K562 (cell line): ENCODE measurements around the gene MYOM1. TPM values are rescaled to one million over a fixed set of nuclear protein-coding genes. Genes with fewer than 3 reads are reported as not detected.
A peak's percentile ranks its signal among the peaks of the same experiment; 100 is the strongest.

Source experiments
- CBFA2T3 ChIP-seq: fragments of 450-650 bp; IDR thresholded peaks from 2 replicates; pipeline ENCODE4 v1.6.1; 2017
- CEBPB ChIP-seq: fragments of 450-650 bp; IDR thresholded peaks from 2 replicates; pipeline ENCODE4 v1.6.1; 2016; ENCODE audit warnings: missing genetic modification characterization, missing compliant biosample characterization
- CEBPG ChIP-seq, 3 experiments: fragments of 200-800 bp in 1 of 3; sonication (Bioruptor generic) in 1 of 3; sonication (generic) in 1 of 3; formaldehyde crosslinking in 1 of 3; IDR thresholded peaks in 2 of 3; conservative IDR thresholded peaks in 1 of 3; 2 replicates each; pipeline versions ENCODE4 v1.6.1 to v1.8.0; 2016 to 2022; ENCODE audit warnings: missing compliant biosample characterization in 2 of 3, missing genetic modification characterization in 2 of 3, mild to moderate bottlenecking in 1 of 3, missing genetic modification reagents in 1 of 3
- CHD1 ChIP-seq: fragments of 200-600 bp; sonication (generic); IDR thresholded peaks from one replicate; pipeline ENCODE4 v1.6.1; 2012; ENCODE audit warnings: mild to moderate bottlenecking, moderate library complexity, low read length, inconsistent platforms
- CREBBP ChIP-seq: IDR thresholded peaks from one replicate; pipeline ENCODE4 v1.6.1; 2012; ENCODE audit warnings: low read depth, mild to moderate bottlenecking, control low read depth, inconsistent platforms, low read length
- FOSL1 ChIP-seq: fragments of 200-800 bp; sonication (Bioruptor generic); conservative IDR thresholded peaks from 2 replicates; pipeline ENCODE4 v1.6.1; 2016; ENCODE audit warnings: missing genetic modification characterization, missing compliant biosample characterization
- MTF1 ChIP-seq: fragments of 250-450 bp; sonication (Bioruptor Pico); IDR thresholded peaks from 2 replicates; pipeline ENCODE4 v1.9.0; 2021; ENCODE audit warnings: moderate library complexity, mild to moderate bottlenecking, inconsistent platforms, borderline replicate concordance
- NONO ChIP-seq, 2 experiments: fragments of 200-400 bp in 1 of 2; fragments of 450-650 bp in 1 of 2; formaldehyde crosslinking in 1 of 2; IDR thresholded peaks; 2 replicates each; pipeline ENCODE4 v1.6.1; 2017; ENCODE audit warnings: low read depth in 2 of 2, mild to moderate bottlenecking in 2 of 2, moderate library complexity in 2 of 2, low read length in 1 of 2
- RBM39 ChIP-seq: fragments of 200-400 bp; formaldehyde crosslinking; optimal IDR thresholded peaks from 2 replicates; pipeline ENCODE3; 2018; ENCODE audit warnings: low read depth, low read length
- SOX6 ChIP-seq: fragments of 450-650 bp; IDR thresholded peaks from 2 replicates; pipeline ENCODE4 v1.6.1; 2014; ENCODE audit warnings: mild to moderate bottlenecking
- TAF7 ChIP-seq: fragments of 450-650 bp; IDR thresholded peaks from 2 replicates; pipeline ENCODE4 v1.6.1; 2016; ENCODE audit warnings: missing genetic modification characterization, missing compliant biosample characterization
- ZNF140 ChIP-seq: fragments of 250-450 bp; sonication (Bioruptor Pico); IDR thresholded peaks from 2 replicates; pipeline ENCODE4 v1.8.0; 2021; ENCODE audit warnings: moderate library complexity, mild to moderate bottlenecking, inconsistent platforms
- ZNF311 ChIP-seq: fragments of 250-450 bp; sonication (Bioruptor Pico); IDR thresholded peaks from 2 replicates; pipeline ENCODE4 v1.4.0; 2020; ENCODE audit warnings: mild to moderate bottlenecking, moderate library complexity
- polyA plus RNA-seq, 8 experiments: library from polyadenylated mRNA; depleted of rRNA in 4 of 8; stranded (reverse) in 5 of 8; unstranded in 3 of 8; fragments of >200 nt; fragmentation: Nextera tagmentation in 2 of 8; fragmentation: Illumina TruSeq in 1 of 8; extraction: Ambion mirVana in 2 of 8; extraction: Trizol in 1 of 8; gene quantifications; 2 replicates each; pipeline versions ENCODE4 v1.2.1 to v1.2.3, GENCODE V29; 2011 to 2014; ENCODE audit warnings: inconsistent platforms in 1 of 8, missing spikeins in 1 of 8
- total RNA-seq, 7 experiments: library from RNA; depleted of rRNA in 6 of 7; stranded (reverse); fragments of >200 nt in 6 of 7; fragmentation: Illumina TruSeq in 2 of 7; extraction: Trizol in 2 of 7; gene quantifications; 2 replicates each; pipeline versions ENCODE4 v1.2.1 to v1.2.3, GENCODE V29; 2011 to 2021; ENCODE audit warnings: low replicate concordance in 1 of 7
- TF ChIP-seq, protein P1 (sequence below), 2 experiments: fragments of 450-650 bp; IDR thresholded peaks; 2 replicates each; pipeline ENCODE4 v1.6.1; 2016; ENCODE audit warnings: mild to moderate bottlenecking in 2 of 2, borderline replicate concordance in 1 of 2, low read depth in 1 of 2, moderate library complexity in 1 of 2
- TF ChIP-seq, protein P2 (sequence below), 2 experiments: fragments of 450-650 bp in 1 of 2; sonication (generic) in 1 of 2; formaldehyde crosslinking in 1 of 2; IDR thresholded peaks in 1 of 2; conservative IDR thresholded peaks in 1 of 2; 2 replicates each; pipeline versions ENCODE4 v1.6.1 to v1.8.1; 2016 to 2023; ENCODE audit warnings: mild to moderate bottlenecking in 2 of 2, moderate library complexity in 2 of 2, inconsistent platforms in 1 of 2, missing genetic modification reagents in 1 of 2

The MYOM1 gene
- total and polyA plus RNA-seq, 9 of the 15 experiments (the other 6 are each of a cell fraction or from before 2014, with no cell fraction given), result 0.01 to 0.62 (median 0.25) TPM

DNA sequence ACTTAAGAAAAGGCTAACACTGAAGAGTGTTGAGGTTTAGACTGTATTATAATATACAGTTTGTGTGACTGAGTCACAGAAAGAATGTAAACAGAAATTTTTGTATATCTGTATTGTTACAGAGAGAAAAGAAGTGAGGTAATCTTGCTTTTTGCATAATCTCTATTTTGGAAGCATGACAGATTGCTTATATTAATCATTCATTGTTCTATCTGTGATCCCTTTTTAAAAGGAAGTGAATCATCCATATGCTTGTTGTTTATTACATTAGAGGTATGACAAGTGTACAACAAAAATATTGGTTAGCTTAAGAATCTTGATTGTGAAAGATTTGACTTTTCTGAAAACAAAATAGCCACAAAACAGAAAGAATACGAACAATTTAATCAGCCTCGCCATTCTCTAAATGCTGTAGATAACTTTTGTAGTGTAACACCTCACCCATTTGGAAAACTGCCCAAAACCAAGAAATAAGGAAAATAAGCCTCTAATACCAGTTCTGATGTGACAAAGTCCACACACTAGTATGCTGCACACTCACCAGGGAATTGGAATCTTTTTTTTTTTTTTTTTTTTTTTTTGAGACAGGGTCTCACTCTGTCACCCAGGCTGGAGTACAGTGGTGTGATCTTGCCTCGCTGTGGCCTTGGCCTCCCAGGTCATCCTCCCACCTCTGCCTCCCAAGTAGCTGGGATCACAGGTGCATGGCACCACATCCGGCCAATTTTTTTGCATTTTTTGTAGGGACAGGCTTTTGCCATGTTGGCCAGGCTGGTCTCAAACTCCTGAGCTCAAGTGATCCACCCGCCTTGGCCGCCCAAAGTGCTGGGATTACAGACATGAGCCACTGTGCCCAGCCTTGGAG is 115.3 kb downstream of the MYOM1 start (continued):
- TF ChIP-seq, protein P1, sequence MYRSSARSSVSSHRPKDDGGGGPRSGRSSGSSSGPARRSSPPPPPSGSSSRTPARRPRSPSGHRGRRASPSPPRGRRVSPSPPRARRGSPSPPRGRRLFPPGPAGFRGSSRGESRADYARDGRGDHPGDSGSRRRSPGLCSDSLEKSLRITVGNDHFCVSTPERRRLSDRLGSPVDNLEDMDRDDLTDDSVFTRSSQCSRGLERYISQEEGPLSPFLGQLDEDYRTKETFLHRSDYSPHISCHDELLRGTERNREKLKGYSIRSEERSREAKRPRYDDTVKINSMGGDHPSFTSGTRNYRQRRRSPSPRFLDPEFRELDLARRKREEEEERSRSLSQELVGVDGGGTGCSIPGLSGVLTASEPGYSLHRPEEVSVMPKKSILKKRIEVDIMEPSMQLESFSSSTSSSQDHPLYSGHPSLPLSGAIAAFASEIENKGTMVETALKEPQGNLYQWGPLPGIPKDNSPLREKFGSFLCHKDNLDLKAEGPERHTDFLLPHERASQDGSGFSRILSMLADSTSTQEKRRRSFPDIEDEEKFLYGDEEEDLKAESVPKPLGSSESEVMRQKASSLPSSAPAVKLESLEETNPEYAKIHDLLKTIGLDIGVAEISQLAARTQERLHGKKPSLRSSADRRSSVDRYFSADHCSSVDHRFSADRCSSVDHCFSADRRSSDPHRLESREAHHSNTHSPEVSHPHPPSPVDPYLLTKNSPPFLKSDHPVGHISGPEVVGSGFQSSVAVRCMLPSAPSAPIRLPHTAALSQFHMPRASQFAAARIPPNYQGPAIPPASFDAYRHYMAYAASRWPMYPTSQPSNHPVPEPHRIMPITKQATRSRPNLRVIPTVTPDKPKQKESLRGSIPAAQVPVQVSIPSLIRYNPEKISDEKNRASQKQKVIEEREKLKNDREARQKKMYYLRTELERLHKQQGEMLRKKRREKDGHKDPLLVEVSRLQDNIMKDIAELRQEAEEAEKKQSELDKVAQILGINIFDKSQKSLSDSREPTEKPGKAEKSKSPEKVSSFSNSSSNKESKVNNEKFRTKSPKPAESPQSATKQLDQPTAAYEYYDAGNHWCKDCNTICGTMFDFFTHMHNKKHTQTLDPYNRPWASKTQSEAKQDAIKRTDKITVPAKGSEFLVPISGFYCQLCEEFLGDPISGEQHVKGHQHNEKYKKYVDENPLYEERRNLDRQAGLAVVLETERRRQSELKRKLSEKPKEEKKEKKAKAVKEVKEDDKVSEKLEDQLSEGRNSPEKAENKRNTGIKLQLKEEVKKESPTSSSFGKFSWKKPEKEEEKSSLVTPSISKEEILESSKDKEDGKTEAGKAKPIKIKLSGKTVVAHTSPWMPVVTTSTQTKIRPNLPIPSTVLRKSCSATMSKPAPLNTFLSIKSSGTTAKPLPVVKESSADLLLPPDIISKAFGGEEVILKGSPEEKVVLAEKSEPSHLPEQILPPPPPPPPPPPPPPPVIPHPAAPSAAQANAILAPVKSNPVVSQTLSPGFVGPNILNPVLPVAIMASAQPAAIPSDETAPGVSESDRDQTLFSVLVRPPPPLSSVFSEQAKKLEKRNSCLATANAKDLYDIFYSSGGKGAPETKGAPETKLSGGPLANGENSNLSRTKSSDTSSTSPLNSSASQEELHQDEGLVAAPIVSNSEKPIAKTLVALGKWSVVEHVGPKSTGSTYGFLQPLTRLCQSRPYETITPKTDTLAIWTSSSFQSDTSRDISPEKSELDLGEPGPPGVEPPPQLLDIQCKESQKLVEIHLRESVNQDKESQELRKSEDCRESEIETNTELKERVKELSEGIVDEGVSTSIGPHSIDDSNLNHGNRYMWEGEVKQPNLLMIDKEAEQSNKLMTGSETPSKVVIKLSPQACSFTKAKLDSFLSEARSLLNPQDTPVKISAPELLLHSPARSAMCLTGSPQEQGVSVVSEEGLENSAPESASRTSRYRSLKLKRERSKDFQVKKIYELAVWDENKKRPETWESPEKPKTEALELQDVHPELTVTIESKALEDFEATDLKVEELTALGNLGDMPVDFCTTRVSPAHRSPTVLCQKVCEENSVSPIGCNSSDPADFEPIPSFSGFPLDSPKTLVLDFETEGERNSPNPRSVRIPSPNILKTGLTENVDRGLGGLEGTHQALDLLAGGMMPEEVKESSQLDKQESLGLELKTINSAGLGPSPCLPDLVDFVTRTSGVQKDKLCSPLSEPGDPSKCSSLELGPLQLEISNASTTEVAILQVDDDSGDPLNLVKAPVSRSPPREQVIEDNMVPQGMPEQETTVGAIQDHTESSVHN (IDR thresholded peaks at IDR 0.05; ENCODE audit: borderline replicate concordance in 1 of 2, low read depth in 1 of 2), result no peak
- TF ChIP-seq CREBBP (no peak), SOX6 (peak; percentile 41; the same call in 1 of the 2 replicates), FOSL1 (tag) (0 out of 2 replicates have a peak, but pooled peaks have one; percentile 17), TAF7 (no peak), CEBPG (CRISPR knock-in tag; IDR thresholded peaks at IDR 0.05) (no peak), CEBPG (tag; conservative IDR thresholded peaks at IDR 0.05 in 1 of 2, IDR thresholded peaks at IDR 0.05 in 1 of 2) (peak in 1 of 2 experiments; percentile 78; a peak in 2 of 4 replicates), ZNF311 (CRISPR knock-in tag) (no peak), CEBPB (tag) (no peak), ZNF140 (CRISPR knock-in tag) (no peak), RBM39 (no peak), CBFA2T3 (no peak), MTF1 (CRISPR knock-in tag) (no peak), CHD1 (no peak), NONO (IDR thresholded peaks at IDR 0.05; ENCODE audit: low read depth in 2 of 2, low read length in 1 of 2) (no peak)
- TF ChIP-seq, protein P2, sequence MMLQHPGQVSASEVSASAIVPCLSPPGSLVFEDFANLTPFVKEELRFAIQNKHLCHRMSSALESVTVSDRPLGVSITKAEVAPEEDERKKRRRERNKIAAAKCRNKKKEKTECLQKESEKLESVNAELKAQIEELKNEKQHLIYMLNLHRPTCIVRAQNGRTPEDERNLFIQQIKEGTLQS (IDR thresholded peaks at IDR 0.05), result peak; percentile 45; the same call in 1 of the 2 replicates
- TF ChIP-seq, protein P2 (CRISPR knock-in tag; conservative IDR thresholded peaks at IDR 0.05), result no peak
